Muscle layer of colon (tissue), 2 donors: ENCODE measurements around the gene SPRED2.

Experiments
- H3K27ac ChIP-seq: one replicate; pipeline ENCODE4 v1.7.0; 2013; ENCODE audit warnings: low read depth, mild to moderate bottlenecking, low read length, moderate library complexity
- H3K27me3 ChIP-seq, 2 donors: one replicate each; pipeline ENCODE4 v1.7.0; 2013; ENCODE audit warnings: low read length in 2 of 2, mild to moderate bottlenecking in 2 of 2; ENCODE audit not compliant: insufficient read depth in 2 of 2, control insufficient read depth in 1 of 2
- H3K36me3 ChIP-seq: one replicate; pipeline ENCODE4 v1.7.0; 2013; ENCODE audit warnings: mild to moderate bottlenecking, low read length; ENCODE audit not compliant: insufficient read depth
- H3K4me1 ChIP-seq: one replicate; pipeline ENCODE4 v1.7.0; 2013; ENCODE audit warnings: mild to moderate bottlenecking, low read length; ENCODE audit not compliant: insufficient read depth
- H3K4me3 ChIP-seq, 2 donors: one replicate each; pipeline ENCODE4 v1.7.0; 2013; ENCODE audit warnings: low read length in 2 of 2, low read depth in 1 of 2, mild to moderate bottlenecking in 1 of 2, moderate library complexity in 1 of 2
- H3K9ac ChIP-seq: one replicate; pipeline ENCODE4 v1.7.0; 2013; ENCODE audit warnings: low read length
- H3K9me3 ChIP-seq: one replicate; pipeline ENCODE4 v1.7.0; 2013; ENCODE audit warnings: mild to moderate bottlenecking, low read length
- donor health status: abdominal sarcoma.
- donor health status: Adenocarcinoma of cecum.

SPRED2 gene

GRCh38 chr2:65358678-65359400 lies 73.6 kb downstream of the SPRED2 start:
- Histone ChIP-seq H3K4me3 (no peak overlapping the region), H3K9ac (no peak overlapping the region), H3K27ac (no peak overlapping the region), H3K27me3 (no peaks in the 10 kb centered on the region), H3K36me3 (no peaks in the 10 kb centered on the region), H3K9me3 (no peaks in the 10 kb centered on the region), H3K4me1 (peaks cover 4% of the 10 kb centered on the region)

- Histone ChIP-seq H3K4me1 (peaks cover 4% of the 10 kb centered on the region), H3K9me3 (no peaks in the 10 kb centered on the region), H3K9ac (no peak overlapping the region), H3K36me3 (no peaks in the 10 kb centered on the region), H3K27ac (no peak overlapping the region), H3K4me3 (no peak overlapping the region), H3K27me3 (no peaks in the 10 kb centered on the region)
These were observed 74.5 kb downstream of the SPRED2 start for GRCh38 chr2:65357959-65358294.

GRCh38 chr2:65357095-65357958 lies 75.1 kb downstream of the SPRED2 start:
- Histone ChIP-seq H3K9me3 (no peaks in the 10 kb centered on the region), H3K9ac (no peak overlapping the region), H3K4me3 (no peak overlapping the region), H3K36me3 (no peaks in the 10 kb centered on the region), H3K27ac (no peak overlapping the region), H3K27me3 (no peaks in the 10 kb centered on the region), H3K4me1 (peaks cover 4% of the 10 kb centered on the region)

GRCh38 chr2:65355186-65355831 lies 77.1 kb downstream of the SPRED2 start:
- Histone ChIP-seq H3K27ac (no peak overlapping the region), H3K9me3 (no peaks in the 10 kb centered on the region), H3K4me1 (peaks cover 15% of the 10 kb centered on the region), H3K36me3 (no peaks in the 10 kb centered on the region), H3K27me3 (no peaks in the 10 kb centered on the region), H3K9ac (no peak overlapping the region), H3K4me3 (no peak overlapping the region)

GRCh38 chr2:65354773-65355172 lies 77.6 kb downstream of the SPRED2 start:
- no peak overlapping the region for H3K27ac ChIP-seq
- no peaks in the 10 kb centered on the region for H3K9me3 ChIP-seq
- H3K9ac ChIP-seq, result no peak overlapping the region
- H3K4me1 ChIP-seq, result peaks cover 20% of the 10 kb centered on the region
- H3K4me3 ChIP-seq, result no peak overlapping the region
- no peaks in the 10 kb centered on the region for H3K36me3 ChIP-seq
- no peaks in the 10 kb centered on the region for H3K27me3 ChIP-seq

GRCh38 chr2:65353927-65354326 lies 78.5 kb downstream of the SPRED2 start:
- no peaks in the 10 kb centered on the region for H3K9me3 ChIP-seq
- peaks cover 25% of the 10 kb centered on the region for H3K4me1 ChIP-seq
- no peaks in the 10 kb centered on the region for H3K36me3 ChIP-seq
- no peak overlapping the region for H3K4me3 ChIP-seq
- H3K27ac ChIP-seq, result no peak overlapping the region
- no peak overlapping the region for H3K9ac ChIP-seq
- H3K27me3 ChIP-seq, result no peaks in the 10 kb centered on the region

GRCh38 chr2:65353046-65353445 lies 79.4 kb downstream of the SPRED2 start:
- Histone ChIP-seq H3K4me3 (no peak overlapping the region), H3K27ac (no peak overlapping the region), H3K27me3 (no peaks in the 10 kb centered on the region), H3K9ac (no peak overlapping the region), H3K9me3 (no peaks in the 10 kb centered on the region), H3K4me1 (peaks cover 21% of the 10 kb centered on the region), H3K36me3 (no peaks in the 10 kb centered on the region)

GRCh38 chr2:65351948-65352595 lies 80.3 kb downstream of the SPRED2 start:
- Histone ChIP-seq H3K4me1 (peaks cover 21% of the 10 kb centered on the region), H3K27me3 (no peaks in the 10 kb centered on the region), H3K9ac (no peak overlapping the region), H3K27ac (no peak overlapping the region), H3K36me3 (no peaks in the 10 kb centered on the region), H3K9me3 (no peaks in the 10 kb centered on the region), H3K4me3 (no peak overlapping the region)

- H3K36me3 ChIP-seq, result no peaks in the 10 kb centered on the region
- no peaks in the 10 kb centered on the region for H3K27me3 ChIP-seq
- H3K27ac ChIP-seq, result no peak overlapping the region
- H3K4me1 ChIP-seq, result peaks cover 21% of the 10 kb centered on the region
- H3K9ac ChIP-seq, result no peak overlapping the region
- no peak overlapping the region for H3K4me3 ChIP-seq
- no peaks in the 10 kb centered on the region for H3K9me3 ChIP-seq
These were observed 81.0 kb downstream of the SPRED2 start for GRCh38 chr2:65351234-65351947.

- no peaks in the 10 kb centered on the region for H3K36me3 ChIP-seq
- H3K4me3 ChIP-seq, result no peak overlapping the region
- H3K27ac ChIP-seq, result no peak overlapping the region
- H3K9ac ChIP-seq, result no peak overlapping the region
- peaks cover 21% of the 10 kb centered on the region for H3K4me1 ChIP-seq
- H3K9me3 ChIP-seq, result no peaks in the 10 kb centered on the region
- no peaks in the 10 kb centered on the region for H3K27me3 ChIP-seq
These were observed 81.7 kb downstream of the SPRED2 start for GRCh38 chr2:65350651-65351056.

- H3K36me3 ChIP-seq, result no peaks in the 10 kb centered on the region
- no peak overlapping the region for H3K4me3 ChIP-seq
- no peaks in the 10 kb centered on the region for H3K9me3 ChIP-seq
- H3K27me3 ChIP-seq, result no peaks in the 10 kb centered on the region
- H3K27ac ChIP-seq, result no peak overlapping the region
- H3K4me1 ChIP-seq, result peaks cover 21% of the 10 kb centered on the region
- H3K9ac ChIP-seq, result no peak overlapping the region
These were observed 82.5 kb downstream of the SPRED2 start for GRCh38 chr2:65349863-65350262.
